ENCODE measurements around the gene FNDC10.

Gene FNDC10

GRCh38 chr1:1612104-1612400, 12.1 kb upstream of the FNDC10 start:
- no peak for ATAC-seq
- H3K27ac Mint-ChIP-seq: no peak overlapping the region
- H3K36me3 Mint-ChIP-seq: no peaks in the 10 kb centered on the region
- H3K4me1 Mint-ChIP-seq: peaks cover 44% of the 10 kb centered on the region
- H3K27me3 Mint-ChIP-seq: no peaks in the 10 kb centered on the region
- no peaks in the 10 kb centered on the region for H3K9me3 Mint-ChIP-seq
- H3K4me3 Mint-ChIP-seq: no peak overlapping the region

DNA sequence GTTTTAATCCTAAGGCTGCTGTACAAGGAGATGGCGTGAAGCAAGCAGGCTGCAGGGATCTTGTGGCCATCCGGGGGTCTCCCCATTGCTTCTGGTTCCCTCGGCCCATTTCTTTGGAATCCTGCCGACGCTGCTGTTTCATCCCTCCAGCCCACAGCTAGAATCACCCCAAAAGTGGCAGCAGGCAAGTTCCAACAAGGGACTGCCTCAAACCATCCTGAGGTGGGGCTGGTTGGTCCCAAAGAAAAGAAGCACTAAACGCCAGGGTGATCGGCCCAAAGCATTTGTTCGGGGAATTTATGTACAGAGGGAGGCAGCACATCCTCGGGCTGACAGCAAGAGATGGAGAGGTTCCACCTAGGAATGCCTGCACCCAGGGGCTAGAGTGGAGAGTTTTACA, 10.9 kb upstream of the FNDC10 start:
- peaks cover 42% of the 10 kb centered on the region for H3K4me1 Mint-ChIP-seq
- no peak for ATAC-seq
- no peaks in the 10 kb centered on the region for H3K36me3 Mint-ChIP-seq
- no peak overlapping the region for H3K27ac Mint-ChIP-seq
- no peak overlapping the region for H3K4me3 Mint-ChIP-seq
- H3K27me3 Mint-ChIP-seq: no peaks in the 10 kb centered on the region
- H3K9me3 Mint-ChIP-seq: no peaks in the 10 kb centered on the region

DNA sequence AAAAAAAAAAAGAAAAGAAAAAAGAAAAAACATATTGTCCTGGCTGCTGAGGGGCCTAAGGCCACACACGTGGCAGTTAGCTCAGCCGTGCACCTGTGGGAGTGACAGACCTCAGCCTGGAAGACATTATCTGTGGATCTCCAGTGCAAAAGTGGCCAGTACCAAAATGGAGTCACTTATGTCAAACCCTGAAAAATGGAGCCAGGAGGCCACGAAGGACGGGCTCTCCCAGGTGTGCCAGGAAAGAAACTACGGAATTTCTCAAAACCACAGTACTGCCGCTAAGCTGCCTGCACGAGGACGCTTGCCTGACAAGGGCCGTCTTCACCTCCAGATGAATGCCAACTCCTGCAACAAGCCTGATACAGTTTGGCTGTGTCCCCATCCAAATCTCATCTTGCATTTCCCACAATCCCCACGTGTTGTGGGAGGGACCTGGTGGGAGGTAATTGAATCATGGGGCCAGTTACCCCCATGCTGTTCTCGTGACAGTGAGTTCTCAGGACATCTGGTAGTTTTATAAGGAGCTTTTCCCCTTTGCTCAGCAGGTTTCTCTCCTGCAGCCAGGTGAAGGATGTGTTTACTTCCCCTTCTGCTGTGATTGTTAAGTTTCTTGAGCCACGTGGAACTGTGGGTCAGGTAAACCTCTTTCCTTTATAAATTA, 10.0 kb upstream of the FNDC10 start:
- Mint-ChIP-seq H3K4me1 (peaks cover 41% of the 10 kb centered on the region), H3K27me3 (peaks cover 3% of the 10 kb centered on the region), H3K4me3 (no peak overlapping the region), H3K36me3 (no peaks in the 10 kb centered on the region), H3K27ac (no peak overlapping the region), H3K9me3 (no peaks in the 10 kb centered on the region)
- ATAC-seq: no peak

- ATAC-seq: no peak
- Mint-ChIP-seq H3K36me3 (no peaks in the 10 kb centered on the region), H3K27me3 (peaks cover 8% of the 10 kb centered on the region), H3K4me3 (no peak overlapping the region), H3K27ac (peak overlapping the region; percentile 91), H3K4me1 (peaks cover 45% of the 10 kb centered on the region), H3K9me3 (no peaks in the 10 kb centered on the region)
These were observed 6.3 kb upstream of the FNDC10 start for GRCh38 chr1:1606232-1606631.

DNA sequence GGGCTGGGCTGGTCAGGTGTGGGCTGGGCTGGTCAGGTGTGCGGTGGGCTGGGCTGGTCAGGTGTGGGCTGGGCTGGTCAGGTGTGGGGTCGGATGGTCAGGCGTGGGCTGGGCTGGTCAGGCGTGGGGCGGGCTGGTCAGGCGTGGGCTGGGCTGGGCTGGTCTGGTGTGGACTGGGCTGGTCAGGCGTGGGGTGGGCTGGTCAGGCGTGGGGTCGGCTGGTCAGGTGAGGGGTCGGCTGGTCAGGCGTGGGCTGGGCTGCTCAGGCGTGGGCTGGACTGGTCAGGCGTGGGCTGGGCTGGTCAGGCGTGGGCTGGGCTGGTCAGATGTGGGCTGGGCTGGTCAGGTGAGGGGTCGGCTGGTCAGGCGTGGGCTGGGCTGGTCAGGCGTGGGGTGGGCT, 5.8 kb upstream of the FNDC10 start:
- ATAC-seq: no peak
- H3K27ac Mint-ChIP-seq: no peak overlapping the region
- H3K9me3 Mint-ChIP-seq: no peaks in the 10 kb centered on the region
- peaks cover 43% of the 10 kb centered on the region for H3K4me1 Mint-ChIP-seq
- H3K27me3 Mint-ChIP-seq: peaks cover 8% of the 10 kb centered on the region
- no peaks in the 10 kb centered on the region for H3K36me3 Mint-ChIP-seq
- H3K4me3 Mint-ChIP-seq: no peak overlapping the region

DNA sequence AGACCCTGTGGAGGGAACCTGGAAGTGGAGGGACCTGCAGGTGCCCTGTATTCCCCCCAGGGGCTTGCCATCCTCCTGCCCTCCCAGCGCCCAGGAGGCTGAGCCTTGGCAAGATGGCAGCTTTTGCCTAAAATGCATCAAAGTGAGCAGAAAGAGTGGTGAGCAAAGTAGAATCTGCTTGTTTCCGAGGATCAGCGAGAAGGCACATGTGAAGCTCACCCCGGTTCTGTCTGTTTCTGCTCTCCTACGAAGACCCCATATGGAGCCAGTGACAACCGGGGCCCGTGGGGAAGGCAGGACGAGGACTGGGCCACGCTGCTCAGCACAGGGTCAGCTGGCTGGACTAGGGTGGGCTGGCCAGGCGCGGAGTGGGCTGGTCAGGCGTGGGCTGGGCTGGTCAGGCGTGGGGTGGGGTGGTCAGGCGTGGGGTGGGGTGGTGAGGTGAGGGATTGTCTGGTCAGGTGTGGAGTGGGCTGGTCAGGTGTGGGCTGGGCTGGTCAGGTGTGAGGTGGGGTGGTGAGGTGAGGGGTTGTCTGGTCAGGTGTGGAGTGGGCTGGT, 5.2 kb upstream of the FNDC10 start:
- H3K4me3 Mint-ChIP-seq: no peak overlapping the region
- no peaks in the 10 kb centered on the region for H3K36me3 Mint-ChIP-seq
- no peaks in the 10 kb centered on the region for H3K9me3 Mint-ChIP-seq
- ATAC-seq: no peak
- H3K4me1 Mint-ChIP-seq: peaks cover 40% of the 10 kb centered on the region
- H3K27ac Mint-ChIP-seq: peak overlapping the region; percentile 74
- H3K27me3 Mint-ChIP-seq: peaks cover 8% of the 10 kb centered on the region

GRCh38 chr1:1604374-1605033, 4.6 kb upstream of the FNDC10 start:
- ATAC-seq: no peak
- H3K4me1 Mint-ChIP-seq: peaks cover 40% of the 10 kb centered on the region
- H3K27me3 Mint-ChIP-seq: peaks cover 8% of the 10 kb centered on the region
- no peaks in the 10 kb centered on the region for H3K9me3 Mint-ChIP-seq
- H3K4me3 Mint-ChIP-seq: no peak overlapping the region
- H3K36me3 Mint-ChIP-seq: no peaks in the 10 kb centered on the region
- peak overlapping the region; percentile 74 for H3K27ac Mint-ChIP-seq

GRCh38 chr1:1603671-1604373, 3.9 kb upstream of the FNDC10 start:
- no peak for ATAC-seq
- Mint-ChIP-seq H3K27me3 (peaks cover 13% of the 10 kb centered on the region), H3K27ac (peak overlapping the region; percentile 74), H3K9me3 (no peaks in the 10 kb centered on the region), H3K4me1 (peaks cover 44% of the 10 kb centered on the region), H3K36me3 (no peaks in the 10 kb centered on the region), H3K4me3 (no peak overlapping the region)

DNA sequence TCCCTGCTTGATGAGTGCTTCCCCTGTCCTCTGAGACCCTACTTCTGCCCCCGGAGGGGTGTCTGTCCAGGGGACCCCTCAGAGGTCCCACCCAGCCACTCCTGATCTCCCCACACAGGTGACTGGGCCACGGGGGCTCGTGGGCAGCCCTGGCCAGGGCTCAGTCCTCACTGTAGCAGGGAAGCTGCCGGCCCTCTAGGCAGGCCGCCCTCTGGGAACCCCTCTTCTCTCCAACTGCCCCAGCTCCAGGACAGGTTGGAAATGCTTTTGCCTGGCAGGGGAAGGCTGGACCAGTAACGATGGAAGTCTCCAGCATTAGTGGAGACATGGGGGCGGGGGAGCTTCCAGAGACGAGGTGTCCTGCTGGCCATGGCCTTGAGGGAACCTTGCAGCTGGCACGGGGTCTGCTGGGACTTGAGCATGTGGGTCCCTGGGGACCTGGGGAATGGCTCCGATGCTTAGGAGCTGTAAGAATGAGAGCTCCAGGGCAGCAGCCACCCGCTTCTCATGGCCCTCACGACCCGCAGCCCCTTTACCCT, 3.1 kb upstream of the FNDC10 start:
- H3K4me1 Mint-ChIP-seq: peaks cover 46% of the 10 kb centered on the region
- H3K4me3 Mint-ChIP-seq: no peak overlapping the region
- H3K27me3 Mint-ChIP-seq: peaks cover 19% of the 10 kb centered on the region
- H3K9me3 Mint-ChIP-seq: no peaks in the 10 kb centered on the region
- H3K36me3 Mint-ChIP-seq: no peaks in the 10 kb centered on the region
- H3K27ac Mint-ChIP-seq: no peak overlapping the region
- ATAC-seq: no peak

- Mint-ChIP-seq H3K4me3 (no peak overlapping the region), H3K9me3 (no peaks in the 10 kb centered on the region)
These were observed 2.5 kb upstream of the FNDC10 start for GRCh38 chr1:1602304-1602967.

DNA sequence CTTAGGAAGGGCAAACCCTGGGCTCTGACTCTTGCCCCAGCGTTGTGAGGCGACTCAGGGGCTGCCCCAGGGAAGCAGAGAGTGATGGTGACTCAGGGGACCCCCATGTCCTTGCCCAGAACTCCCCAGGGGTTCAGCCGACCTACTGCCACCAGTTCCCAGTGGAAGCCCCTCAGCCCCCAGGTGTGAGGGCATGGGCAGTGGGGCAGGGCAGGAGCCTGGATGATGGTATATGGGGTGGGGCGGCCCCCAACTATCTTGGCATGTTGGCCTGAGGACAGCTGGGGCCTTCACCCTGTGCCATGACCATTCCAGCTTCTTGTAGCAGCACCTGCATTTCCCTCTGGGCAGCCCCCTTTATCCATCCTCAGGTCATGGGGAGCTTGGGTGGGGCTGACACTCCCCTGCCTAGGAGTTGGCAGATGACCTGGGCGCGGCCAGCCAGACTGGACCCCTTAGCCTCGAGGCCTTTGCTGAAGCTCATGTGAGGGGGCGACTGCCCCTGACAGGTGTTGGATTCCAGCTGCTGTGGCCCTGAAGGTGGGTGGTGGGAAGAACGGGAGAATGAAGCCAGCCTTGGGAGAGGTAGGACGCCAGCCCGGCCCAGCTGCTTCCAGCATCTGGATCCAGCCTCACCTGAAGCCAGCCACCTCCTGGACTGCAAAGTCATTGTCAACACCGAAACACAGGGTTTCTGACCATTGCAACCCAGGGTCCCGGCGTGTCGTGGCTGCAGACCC, 1.8 kb upstream of the FNDC10 start:
- Mint-ChIP-seq H3K4me1 (peaks cover 40% of the 10 kb centered on the region), H3K36me3 (no peaks in the 10 kb centered on the region), H3K27me3 (peaks cover 25% of the 10 kb centered on the region), H3K4me3 (no peak overlapping the region), H3K27ac (no peak overlapping the region), H3K9me3 (no peaks in the 10 kb centered on the region)
- ATAC-seq: no peak

More at GRCh38 chr1:1602304-1602967, 2.5 kb upstream of the FNDC10 start:
- no peaks in the 10 kb centered on the region for H3K36me3 Mint-ChIP-seq
- H3K27ac Mint-ChIP-seq: no peak overlapping the region
- peaks cover 47% of the 10 kb centered on the region for H3K4me1 Mint-ChIP-seq
- ATAC-seq: peak; percentile 26
- peaks cover 25% of the 10 kb centered on the region for H3K27me3 Mint-ChIP-seq

GRCh38 chr1:1600861-1601563, 1.1 kb upstream of the FNDC10 start:
- Mint-ChIP-seq H3K4me3 (peak overlapping the region; percentile 68), H3K4me1 (peaks cover 38% of the 10 kb centered on the region)

GRCh38 chr1:1599030-1599934, 653 bp downstream of the FNDC10 start:
- Mint-ChIP-seq H3K9me3 (no peaks in the 10 kb centered on the region), H3K36me3 (no peaks in the 10 kb centered on the region), H3K27ac (no peak overlapping the region), H3K4me1 (peaks cover 38% of the 10 kb centered on the region), H3K4me3 (peak overlapping the region; percentile 80), H3K27me3 (peaks cover 17% of the 10 kb centered on the region)
- peak; percentile 57 for ATAC-seq

More at GRCh38 chr1:1600861-1601563, 1.1 kb upstream of the FNDC10 start:
- no peak for ATAC-seq
- Mint-ChIP-seq H3K36me3 (no peaks in the 10 kb centered on the region), H3K9me3 (no peaks in the 10 kb centered on the region), H3K27me3 (peaks cover 25% of the 10 kb centered on the region), H3K27ac (no peak overlapping the region)
